ENCODE results near the gene ATP2B2.

The ATP2B2 gene

GRCh38 chr3:10492364-10493201 lies 12.8 kb downstream of the ATP2B2 start:
- DNase-seq, result no peak

- no peak for DNase-seq
These were observed 15.5 kb downstream of the ATP2B2 start for GRCh38 chr3:10489746-10490483.

- no peak for DNase-seq
These were observed 17.3 kb downstream of the ATP2B2 start for GRCh38 chr3:10487988-10488633.

GRCh38 chr3:10485806-10486205 lies 19.6 kb downstream of the ATP2B2 start:
- no peak for DNase-seq

GRCh38 chr3:10485380-10485779 lies 20.0 kb downstream of the ATP2B2 start:
- DNase-seq, result no peak

- no peak for DNase-seq
These were observed 20.7 kb downstream of the ATP2B2 start for GRCh38 chr3:10484709-10485108.

GRCh38 chr3:10483686-10484345 lies 21.6 kb downstream of the ATP2B2 start:
- no peak for DNase-seq

GRCh38 chr3:10483364-10483675 lies 22.1 kb downstream of the ATP2B2 start:
- DNase-seq, result no peak

- DNase-seq, result no peak
These were observed 22.6 kb downstream of the ATP2B2 start for GRCh38 chr3:10482631-10483363.

- no peak for DNase-seq
These were observed 24.5 kb downstream of the ATP2B2 start for GRCh38 chr3:10480871-10481378.

- no peak for DNase-seq
These were observed 26.1 kb downstream of the ATP2B2 start for GRCh38 chr3:10479311-10479710.

- no peak for DNase-seq
These were observed 29.4 kb downstream of the ATP2B2 start for GRCh38 chr3:10475983-10476382.

GRCh38 chr3:10474847-10475246 lies 30.5 kb downstream of the ATP2B2 start:
- DNase-seq, result no peak

GRCh38 chr3:10474275-10474646 lies 31.1 kb downstream of the ATP2B2 start:
- DNase-seq, result no peak

- no peak for DNase-seq
These were observed 31.7 kb downstream of the ATP2B2 start for GRCh38 chr3:10473581-10474274.

GRCh38 chr3:10472877-10473440 lies 32.4 kb downstream of the ATP2B2 start:
- no peak for DNase-seq

GRCh38 chr3:10471054-10471688 lies 34.2 kb downstream of the ATP2B2 start:
- no peak for DNase-seq

GRCh38 chr3:10470120-10471053 lies 35.0 kb downstream of the ATP2B2 start:
- DNase-seq, result no peak

GRCh38 chr3:10469441-10470119 lies 35.8 kb downstream of the ATP2B2 start:
- no peak for DNase-seq

Data from right hindlimb (tissue), 1 donor.